Endodermal cell (in vitro differentiated cells): Measurements from ENCODE around the gene PAH. TPM values are rescaled to one million over a fixed set of nuclear protein-coding genes. Genes with fewer than 3 reads are reported as not detected.

Source experiments
- DNase-seq: peaks from one replicate; pipeline ENCODE4 v3.0.0-alpha.2; 2017
- H3K27ac ChIP-seq: 2 replicates; pipeline ENCODE4 v1.5.1; 2013; ENCODE audit warnings: mild to moderate bottlenecking, low read depth, low read length, moderate library complexity
- H3K27me3 ChIP-seq: 2 replicates; pipeline ENCODE4 v1.6.1; 2013; ENCODE audit warnings: mild to moderate bottlenecking, low read length, moderate library complexity; ENCODE audit not compliant: insufficient read depth, control insufficient read depth, poor library complexity, severe bottlenecking
- H3K36me3 ChIP-seq: 2 replicates; pipeline ENCODE4 v1.7.0; 2013; ENCODE audit warnings: mild to moderate bottlenecking, low read length, moderate library complexity; ENCODE audit not compliant: control insufficient read depth, insufficient read depth
- H3K4me1 ChIP-seq: one replicate; pipeline ENCODE4 v1.7.0; 2013; ENCODE audit warnings: low read length; ENCODE audit not compliant: control insufficient read depth, insufficient read depth
- H3K4me3 ChIP-seq: 2 replicates; pipeline ENCODE4 v1.5.1; 2013; ENCODE audit warnings: mild to moderate bottlenecking, low read length, moderate library complexity
- H3K9ac ChIP-seq: 2 replicates; pipeline ENCODE4 v1.6.1; 2013; ENCODE audit warnings: mild to moderate bottlenecking, low read length, moderate library complexity; ENCODE audit not compliant: poor library complexity, severe bottlenecking; ENCODE audit errors: extremely low read depth
- H3K9me3 ChIP-seq: 2 replicates; pipeline ENCODE4 v1.6.1; 2013; ENCODE audit warnings: mild to moderate bottlenecking, low read length, moderate library complexity; ENCODE audit not compliant: control insufficient read depth
- H3K27ac Mint-ChIP-seq: 2 replicates; pipeline ENCODE4 v1.8.0; 2020; ENCODE audit warnings: mixed read lengths
- H3K27me3 Mint-ChIP-seq: 2 replicates; pipeline ENCODE4 v1.8.0; 2021; ENCODE audit warnings: mild to moderate bottlenecking, mixed read lengths; ENCODE audit not compliant: insufficient read depth
- H3K36me3 Mint-ChIP-seq: 2 replicates; pipeline ENCODE4 v1.8.0; 2020; ENCODE audit warnings: low read depth, mixed read lengths
- H3K4me1 Mint-ChIP-seq: 2 replicates; pipeline ENCODE4 v1.8.0; 2020; ENCODE audit warnings: mixed read lengths
- H3K4me3 Mint-ChIP-seq: 2 replicates; pipeline ENCODE4 v1.8.0; 2020; ENCODE audit warnings: mild to moderate bottlenecking, moderate library complexity, mixed read lengths
- H3K9me3 Mint-ChIP-seq: 2 replicates; pipeline ENCODE4 v1.8.0; 2020; ENCODE audit warnings: mild to moderate bottlenecking, mixed read lengths
- CTCF ChIP-seq: fragments of 200-600 bp; sonication (generic); conservative IDR thresholded peaks from 2 replicates; pipeline ENCODE4 v1.5.0; 2021; ENCODE audit warnings: antibody characterized with exemption, mild to moderate bottlenecking
- WGBS, 2 experiments: methylation state at CpG; one replicate each; pipeline versions ENCODE4 v1.1.5 to v1.1.7; 2013; ENCODE audit warnings: missing lambda C conversion rate in 2 of 2, mixed read lengths in 1 of 2; ENCODE audit not compliant: insufficient coverage in 1 of 2, insufficient read length in 1 of 2; 5-methylcytosine and 5-hydroxymethylcytosine counted together
- total RNA-seq, 2 donors: library from RNA; stranded (reverse); fragmentation: NEBNext Ultra II Directional in 1 of 2; extraction: Animal tissue kit (Norgen Biotek cat#: 25700) in 1 of 2; gene quantifications; 2 replicates in 1 of 2; 3 replicates in 1 of 2; pipeline ENCODE4 v1.2.1, GENCODE V29; 2021

Gene PAH
- total RNA-seq, 2 donors from 2014 or later: 1.5 to 1.9 TPM

DNA sequence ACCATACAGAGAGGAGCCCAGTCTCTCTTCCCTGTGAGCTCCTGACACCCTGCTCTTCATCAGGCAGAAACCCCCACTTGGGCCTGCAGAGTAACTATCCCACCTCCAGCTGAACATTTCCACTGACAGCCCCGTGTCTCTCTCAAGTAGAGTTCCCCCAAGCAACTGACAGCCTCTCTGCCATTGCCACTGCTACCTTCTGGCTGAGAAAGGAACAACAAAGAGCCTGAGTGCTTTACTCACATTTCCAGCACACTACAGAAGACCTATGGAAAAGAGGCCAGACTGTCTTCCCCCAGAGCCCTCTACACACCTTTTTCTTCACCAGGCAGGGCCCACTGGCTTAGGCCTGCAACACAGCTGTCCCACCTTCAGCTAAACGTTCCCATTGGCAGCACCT is 22.0 kb upstream of the PAH start:
- Mint-ChIP-seq H3K4me3 (no peak overlapping the region), H3K27ac (no peak overlapping the region), H3K9me3 (peaks cover 2% of the 10 kb centered on the region), H3K36me3 (no peaks in the 10 kb centered on the region), H3K27me3 (peaks cover 9% of the 10 kb centered on the region), H3K4me1 (no peaks in the 10 kb centered on the region)
- DNase-seq: no peak
- no peaks in the 10 kb centered on the region for H3K36me3 ChIP-seq
- H3K9ac ChIP-seq: no peak overlapping the region
- H3K27me3 ChIP-seq: peaks cover 8% of the 10 kb centered on the region
- no peak overlapping the region for H3K27ac ChIP-seq
- TF ChIP-seq CTCF: no peak
- no peaks in the 10 kb centered on the region for H3K9me3 ChIP-seq
- no peak overlapping the region for H3K4me3 ChIP-seq
- H3K4me1 ChIP-seq: no peaks in the 10 kb centered on the region
- 75 to 90% methylated on average over 2 of the region's 2 CpGs for WGBS, 2 experiments

DNA sequence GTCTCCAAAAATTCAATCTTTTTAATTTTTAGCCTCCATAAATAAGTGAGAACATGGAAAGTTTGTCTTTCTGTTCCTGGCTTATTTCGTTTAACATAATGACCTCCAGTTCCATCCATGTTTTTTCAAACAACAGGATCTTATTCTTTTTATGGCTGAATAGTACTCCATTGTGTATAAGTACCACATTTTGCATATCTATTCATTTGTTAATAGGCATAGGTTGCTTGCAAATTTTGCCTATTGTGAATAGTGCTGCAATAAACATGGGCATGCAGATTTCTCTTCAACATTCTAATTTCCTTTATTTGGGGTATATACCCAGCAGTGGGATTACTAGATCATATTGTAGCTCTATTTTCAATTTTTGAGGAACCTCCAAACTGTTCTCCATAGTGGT is 16.1 kb upstream of the PAH start:
- Mint-ChIP-seq H3K4me1 (no peaks in the 10 kb centered on the region), H3K36me3 (no peaks in the 10 kb centered on the region), H3K27me3 (no peaks in the 10 kb centered on the region), H3K4me3 (no peak overlapping the region), H3K27ac (no peak overlapping the region), H3K9me3 (no peaks in the 10 kb centered on the region)
- H3K9ac ChIP-seq: no peak overlapping the region
- no peak for DNase-seq
- H3K27ac ChIP-seq: no peak overlapping the region
- H3K27me3 ChIP-seq: no peaks in the 10 kb centered on the region
- H3K9me3 ChIP-seq: no peaks in the 10 kb centered on the region
- 50% methylated on average over 1 of the region's 1 CpG; no CpG with 5 or more reads in 1 of the 2 experiments for WGBS, 2 experiments
- no peak for TF ChIP-seq CTCF
- H3K4me1 ChIP-seq: no peaks in the 10 kb centered on the region
- no peaks in the 10 kb centered on the region for H3K36me3 ChIP-seq
- H3K4me3 ChIP-seq: no peak overlapping the region

GRCh38 chr12:102927220-102927619 is 10.2 kb upstream of the PAH start:
- Mint-ChIP-seq H3K27me3 (peaks cover 2% of the 10 kb centered on the region), H3K36me3 (no peaks in the 10 kb centered on the region), H3K27ac (no peak overlapping the region), H3K9me3 (no peaks in the 10 kb centered on the region), H3K4me1 (no peaks in the 10 kb centered on the region), H3K4me3 (no peak overlapping the region)
- TF ChIP-seq CTCF: no peak
- Histone ChIP-seq H3K4me3 (no peak overlapping the region), H3K27ac (no peak overlapping the region), H3K36me3 (no peaks in the 10 kb centered on the region), H3K4me1 (no peaks in the 10 kb centered on the region), H3K9me3 (no peaks in the 10 kb centered on the region), H3K27me3 (peaks cover 4% of the 10 kb centered on the region), H3K9ac (no peak overlapping the region)
- no peak for DNase-seq
